GM12892 (cell line): Measurements from ENCODE around the gene GOLGA8G. TPM values are rescaled to one million over a fixed set of nuclear protein-coding genes. Genes with fewer than 3 reads are reported as not detected.
"Not testable (repeated sequence)": the region's sequence is repeated elsewhere in the genome, so short reads cannot be mapped to it uniquely, and the experiment has no call there.

Experiments used
- DNase-seq: peaks from one replicate; pipeline ENCODE4 v3.0.0; 2011; ENCODE audit not compliant: insufficient read length
- FAIRE-seq: peaks from 2 replicates; lab custom pipeline; 2011; peaks lifted over from hg19 to GRCh38; lab: Jason Lieb, UNC
- polyA plus RNA-seq: library from polyadenylated mRNA; unstranded; fragments of >200 nt; gene quantifications from one replicate; pipeline ENCODE4 v1.2.1, GENCODE V29; 2012; ENCODE audit warnings: missing spikeins, inconsistent platforms; ENCODE audit not compliant: missing spikeins

GOLGA8G gene, protein sequence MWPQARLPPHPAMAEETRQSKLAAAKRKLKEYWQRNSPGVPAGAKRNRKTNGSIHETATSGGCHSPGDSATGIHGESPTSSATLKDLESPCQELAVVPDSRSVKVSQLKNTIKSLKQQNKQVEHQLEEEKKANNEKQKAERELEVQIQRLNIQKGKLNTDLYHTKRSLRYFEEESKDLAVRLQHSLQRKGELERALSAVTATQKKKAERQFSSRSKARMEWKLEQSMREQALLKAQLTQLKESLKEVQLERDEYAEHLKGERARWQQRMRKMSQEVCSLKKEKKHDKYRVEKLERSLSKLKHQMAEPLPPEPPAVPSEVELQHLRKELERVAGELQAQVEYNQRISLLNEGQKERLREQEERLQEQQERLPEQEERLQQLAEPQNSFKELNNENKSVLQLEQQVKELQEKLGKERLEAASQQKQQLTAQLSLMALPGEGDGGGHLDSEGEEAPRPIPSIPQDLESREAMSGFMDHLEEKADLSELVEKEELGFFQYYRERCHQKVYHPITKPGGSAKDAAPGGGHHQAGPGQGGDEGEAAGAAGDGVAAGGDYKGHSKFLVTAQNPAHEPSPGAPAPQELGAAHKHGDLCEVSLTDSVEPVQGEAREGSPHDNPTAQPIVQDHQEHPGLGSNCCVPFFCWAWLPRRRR
- polyA plus RNA-seq, result not detected

DNA sequence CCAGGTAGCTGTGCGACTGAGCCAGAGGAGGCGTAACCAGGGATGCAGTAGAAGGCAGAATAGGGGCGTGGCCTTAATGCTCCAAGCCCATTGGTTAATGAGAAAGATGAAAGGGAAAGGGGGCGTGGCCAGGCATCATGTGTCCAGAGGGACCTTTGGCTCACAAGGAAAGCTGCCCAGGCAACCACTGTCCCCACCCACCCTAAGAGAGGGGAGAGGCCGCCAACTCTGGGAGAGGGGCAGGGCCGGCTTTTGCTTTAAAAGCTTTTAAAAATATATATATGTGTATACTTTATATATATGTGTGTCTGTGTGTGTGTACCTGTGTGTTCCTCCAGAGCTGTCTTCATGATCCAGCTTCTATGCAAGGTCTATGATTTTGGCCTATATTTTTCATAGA, at the start of gene GOLGA8G:
GOLGA8G (minus strand) TSS at position 18 of the 400 bp plus-strand sequence. CDS start 62 bp downstream, outside the sequence.
- not testable (repeated sequence) for FAIRE-seq, DNase-seq

DNA sequence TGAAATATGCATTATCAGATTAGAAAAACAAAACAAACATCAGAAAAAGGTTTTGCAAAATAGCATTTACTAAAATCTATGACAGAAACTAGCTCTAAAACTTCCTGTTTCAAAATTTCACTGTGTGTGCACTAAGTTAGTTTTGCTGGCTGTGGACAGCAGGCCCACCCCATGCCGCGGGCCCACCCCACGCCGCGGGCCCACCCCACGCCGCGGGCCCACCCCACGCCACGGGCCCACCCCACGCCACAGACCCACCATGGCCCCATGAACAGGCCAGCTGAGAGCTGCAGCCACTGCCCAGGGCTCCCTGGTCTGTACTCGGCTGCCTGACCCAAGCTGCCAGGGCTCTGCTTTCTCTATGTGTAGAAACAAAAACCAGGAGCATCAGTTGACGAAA, 40.6 kb upstream of the GOLGA8G start:
- FAIRE-seq, DNase-seq: not testable (repeated sequence)

DNA sequence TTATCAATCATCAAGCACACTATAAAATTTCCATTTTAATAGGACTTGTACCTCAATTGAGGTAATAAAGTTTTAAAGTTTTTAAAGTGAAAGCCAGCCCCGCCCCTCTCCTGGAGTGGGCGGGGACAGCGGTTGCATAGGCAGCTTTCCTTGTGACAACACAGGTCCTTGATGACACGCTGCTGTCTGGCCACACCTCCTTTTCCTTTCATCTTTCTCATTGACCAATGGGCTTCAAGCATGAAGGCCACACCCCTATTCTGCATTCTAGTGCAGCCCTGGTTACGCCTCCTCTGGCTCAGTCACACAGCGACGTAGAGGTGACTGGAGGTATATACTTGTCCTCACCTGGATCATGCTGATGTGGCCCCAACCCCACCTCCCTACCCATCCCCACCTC, 20.5 kb upstream of the GOLGA8G start, which contains the start of gene GOLGA6L25:
GOLGA6L25 (plus strand) TSS at position 301 of the 400 bp plus-strand sequence; CDS start at position 362, 61 bp downstream.
- not testable (repeated sequence) for DNase-seq, FAIRE-seq

DNA sequence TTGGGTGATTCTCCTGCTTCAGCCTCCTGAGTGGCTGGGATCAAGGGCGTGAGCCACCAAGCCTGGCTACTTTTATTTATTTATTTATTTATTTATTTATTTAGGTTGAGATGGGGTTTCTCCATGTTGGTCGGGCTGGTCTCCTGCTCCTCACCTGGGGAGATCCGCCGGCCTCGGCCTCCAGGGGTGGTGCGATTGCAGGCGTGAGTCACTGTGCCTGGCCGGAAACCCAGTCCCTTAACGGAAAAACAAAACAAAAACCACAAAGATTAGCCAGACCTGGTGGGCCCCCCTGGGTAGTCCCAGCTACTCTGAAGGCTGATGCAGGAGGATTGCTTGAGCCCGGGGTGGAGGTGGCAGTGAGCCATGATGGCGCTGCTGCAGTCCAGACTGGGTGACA, 17.6 kb downstream of the GOLGA8G start:
- FAIRE-seq, DNase-seq: not testable (repeated sequence)

DNA sequence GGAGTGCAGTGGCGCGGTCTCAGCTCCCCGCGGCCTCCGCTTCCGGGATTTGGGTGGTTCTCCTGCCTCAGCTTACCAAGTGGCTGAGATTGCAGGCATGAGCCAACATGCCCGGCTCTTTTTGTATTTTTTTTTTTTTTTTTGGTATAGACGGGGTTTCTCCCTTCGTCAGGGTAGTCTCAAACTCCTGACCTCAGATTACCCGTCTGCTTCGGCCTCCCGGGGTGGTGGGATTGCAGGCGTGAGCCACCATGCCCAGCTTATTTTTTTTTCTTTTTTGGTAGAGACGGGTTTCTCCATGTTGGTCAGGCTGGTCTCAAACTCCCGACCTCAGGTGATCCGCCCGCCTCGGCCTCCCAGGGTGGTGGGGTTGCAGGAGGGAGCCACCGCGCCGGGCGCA, 18.6 kb downstream of the GOLGA8G start:
- not testable (repeated sequence) for FAIRE-seq, DNase-seq

DNA sequence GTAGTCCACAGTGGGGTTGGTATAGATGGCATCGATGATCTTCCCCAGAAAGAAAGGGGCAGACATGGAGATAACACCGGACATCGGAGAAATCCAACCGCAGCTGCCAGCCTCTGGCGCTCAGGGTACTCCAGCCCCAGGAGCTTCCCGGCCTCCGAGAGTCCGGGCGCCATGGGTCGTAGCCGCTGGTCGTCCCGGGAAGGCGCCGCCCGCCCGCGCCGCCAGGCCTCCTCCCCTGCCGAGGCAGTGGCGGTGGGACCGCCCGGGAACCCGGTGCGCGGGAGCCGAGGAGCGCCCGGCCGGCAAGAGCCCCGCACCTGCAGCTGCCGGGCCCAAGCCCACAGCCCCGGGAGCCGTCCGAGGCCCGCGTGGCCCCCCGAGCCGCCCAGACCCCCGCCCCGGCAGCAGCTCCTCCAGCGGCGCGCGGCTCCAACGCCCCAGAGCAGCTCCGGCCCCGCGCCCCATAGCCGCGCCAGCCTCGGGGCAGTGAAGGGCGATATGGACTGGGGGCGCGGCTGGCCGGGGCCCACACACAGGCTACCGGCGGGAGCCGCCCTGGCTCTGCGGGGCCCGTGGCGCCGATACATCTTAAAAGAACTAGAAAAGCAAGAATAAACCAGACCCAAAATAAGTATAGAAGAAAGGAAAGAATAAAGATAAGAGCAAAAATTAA, 24.4 kb downstream of the GOLGA8G start:
- not testable (repeated sequence) for DNase-seq, FAIRE-seq

DNA sequence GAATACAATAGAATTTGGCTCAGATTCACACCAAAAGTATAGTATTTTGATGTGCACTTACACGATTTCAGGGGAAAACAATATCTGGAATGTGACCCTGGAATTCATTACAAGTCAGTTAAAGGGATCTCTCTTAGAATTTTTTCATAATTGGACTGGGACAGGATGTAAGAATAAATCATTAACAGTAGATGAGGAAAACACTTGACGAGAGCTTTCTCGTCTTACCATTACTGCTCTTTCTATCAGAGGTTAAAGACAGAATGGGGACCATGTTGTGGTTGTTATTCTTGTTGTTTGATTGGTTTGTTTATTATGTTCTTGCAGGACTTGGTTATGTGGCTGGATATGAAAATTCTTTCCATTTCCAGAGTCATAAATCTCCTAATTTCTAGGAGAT, 51.4 kb downstream of the GOLGA8G start:
- not testable (repeated sequence) for DNase-seq, FAIRE-seq
